ENCODE data around the gene CALD1. TPM values are rescaled to one million over a fixed set of nuclear protein-coding genes. Genes with fewer than 3 reads are reported as not detected.
A peak's percentile ranks its signal among the peaks of the same experiment; 100 is the strongest.

CALD1 gene
- total RNA-seq, 1 donor from 2014 or later = 86.1 TPM

DNA sequence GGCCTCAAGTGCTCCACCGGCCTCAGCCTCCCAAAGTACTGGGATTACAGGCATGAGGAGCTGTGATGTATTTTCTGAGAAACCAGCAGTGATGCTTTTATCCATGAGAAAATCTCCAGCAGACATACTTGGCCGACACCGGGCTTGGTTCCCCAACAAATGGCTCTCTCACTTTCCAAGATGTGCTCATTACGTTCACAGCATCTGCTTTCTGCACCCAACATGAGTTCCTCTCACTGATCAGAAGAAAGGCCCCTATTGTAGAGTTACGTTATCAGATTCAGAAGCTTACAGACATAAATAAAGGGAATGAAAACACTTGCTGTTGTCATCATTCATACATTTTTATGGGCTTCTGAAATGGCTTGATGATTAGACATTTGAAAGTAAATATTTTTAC lies 95.0 kb downstream of the CALD1 start:
- no peak for ATAC-seq (ENCODE audit: poor library complexity)
- no peak for DNase-seq
- intact Hi-C loops (cut with DNase I) = no loop called here

- intact Hi-C loops (cut with DNase I) = no loop called here
- no peak for ATAC-seq (ENCODE audit: poor library complexity)
- no peak for DNase-seq
Measured at GRCh38 chr7:134875867-134876266, 96.4 kb downstream of the CALD1 start.

DNA sequence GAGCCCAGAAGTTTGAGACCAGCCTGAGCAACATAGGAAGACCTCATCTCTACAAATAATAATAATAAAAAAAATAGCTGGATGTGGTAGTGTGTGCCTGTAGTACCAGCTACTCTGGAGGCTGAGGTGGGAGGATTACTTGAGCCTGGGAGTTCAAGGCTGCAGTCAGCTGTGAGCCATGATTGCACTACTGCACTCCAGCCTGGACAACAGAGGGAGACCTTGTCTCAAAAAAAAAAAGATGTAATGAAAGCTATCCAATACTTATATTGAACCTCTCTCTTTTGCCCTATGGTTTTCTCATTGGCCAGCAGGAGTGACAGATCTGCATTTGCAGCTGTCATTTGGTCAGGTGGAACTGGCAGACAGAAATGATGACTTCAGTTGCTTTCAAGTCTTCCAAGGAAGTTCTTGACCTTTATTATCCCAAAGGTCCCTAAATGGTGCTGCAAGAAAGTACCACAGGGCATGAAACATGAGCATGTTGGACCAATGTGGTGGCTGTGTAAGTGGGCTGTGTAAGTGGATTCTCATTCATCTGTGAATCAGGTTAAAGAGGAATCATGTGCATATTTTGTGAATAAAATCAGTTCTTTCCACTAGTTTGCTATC lies 99.4 kb downstream of the CALD1 start:
- DNase-seq (no peak), ATAC-seq (ENCODE audit: poor library complexity) (no peak)
- intact Hi-C loops (cut with DNase I) = no loop called here

GRCh38 chr7:134879815-134880475 lies 100.5 kb downstream of the CALD1 start:
- DNase-seq = no peak
- no peak for ATAC-seq (ENCODE audit: poor library complexity)
- intact Hi-C loops (cut with DNase I) = no loop called here

DNA sequence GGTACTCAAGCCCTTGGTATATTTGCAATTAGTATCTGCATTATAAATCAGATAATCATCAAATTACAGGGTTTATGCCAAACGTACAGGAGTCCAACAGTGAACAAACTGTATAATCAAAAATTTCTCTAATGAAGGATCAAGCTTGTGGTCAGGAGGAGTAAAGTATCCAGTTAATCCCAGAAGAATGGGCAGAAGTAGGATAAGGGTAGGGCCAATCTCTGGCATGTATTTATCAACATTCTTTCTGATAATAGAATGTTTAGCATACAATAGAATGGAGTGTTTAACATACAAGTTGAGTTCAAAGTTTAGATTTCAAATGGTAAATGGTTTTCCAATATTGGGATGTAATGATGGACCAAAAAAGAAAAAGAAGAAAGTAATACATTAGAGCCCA lies 103.0 kb downstream of the CALD1 start:
- DNase-seq = no peak
- no peak for ATAC-seq (ENCODE audit: poor library complexity)
- intact Hi-C loops (cut with DNase I) = no loop called here

DNA sequence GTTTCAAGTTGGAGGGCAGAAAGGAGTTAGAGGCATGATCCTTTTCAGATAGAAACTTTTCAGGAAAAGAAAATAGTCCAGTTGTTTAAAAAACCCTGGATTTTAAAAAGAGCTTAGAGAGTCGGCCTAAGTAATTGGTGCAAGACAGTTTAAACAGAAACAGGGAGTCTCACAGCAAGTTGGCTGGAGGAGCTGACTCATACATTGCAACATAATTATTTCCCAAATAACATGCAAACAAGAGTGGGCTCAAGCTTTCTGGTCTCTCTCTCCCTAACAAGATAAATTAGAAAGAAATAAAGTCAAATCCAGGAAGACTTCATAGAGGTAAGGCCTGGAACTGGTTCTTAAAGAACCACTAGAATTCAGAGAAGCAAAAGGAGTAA lies 106.5 kb downstream of the CALD1 start:
- DNase-seq (no peak), ATAC-seq (ENCODE audit: poor library complexity) (peak; percentile 43)
- intact Hi-C loops (cut with DNase I) = no loop called here

DNA sequence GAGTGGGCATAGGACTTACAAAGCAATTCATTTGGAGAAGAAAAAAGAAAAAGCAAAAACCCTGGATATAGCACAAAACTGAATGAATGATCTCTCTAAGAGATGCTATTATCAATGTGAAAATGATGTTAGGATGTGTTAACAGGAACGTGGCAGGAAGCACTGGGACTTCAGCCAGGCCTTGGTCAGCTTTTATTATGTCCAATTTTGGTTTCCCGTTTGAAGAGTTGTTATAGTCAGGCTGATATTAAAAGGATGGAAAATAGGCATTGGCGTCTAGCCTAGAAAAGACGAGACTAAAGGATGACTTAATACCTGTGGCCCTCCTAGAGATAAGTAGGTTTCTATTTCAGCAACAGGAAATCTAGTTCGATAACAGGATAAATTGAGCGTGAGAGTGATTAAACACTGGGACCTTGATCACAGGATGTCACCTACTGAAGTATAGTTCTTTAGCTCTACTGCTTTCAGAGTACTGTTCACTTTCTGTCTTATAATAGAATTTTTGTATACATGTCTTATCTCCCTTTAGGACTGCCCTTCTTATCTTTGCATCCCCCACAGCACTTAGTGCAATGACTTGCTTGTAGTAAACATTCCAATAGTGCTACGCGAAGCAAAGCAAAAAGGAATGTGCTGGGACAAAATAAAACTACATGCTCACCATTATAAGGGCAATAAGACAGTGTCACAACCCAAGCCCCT lies 107.1 kb downstream of the CALD1 start:
- peak; percentile 70 for DNase-seq
- intact Hi-C loops (cut with DNase I) = no loop called here
- ATAC-seq (ENCODE audit: poor library complexity) = peak; percentile 47

GRCh38 chr7:134887523-134887922 lies 108.1 kb downstream of the CALD1 start:
- no peak for ATAC-seq (ENCODE audit: poor library complexity)
- no peak for DNase-seq
- intact Hi-C loops (cut with DNase I) = no loop called here

DNA sequence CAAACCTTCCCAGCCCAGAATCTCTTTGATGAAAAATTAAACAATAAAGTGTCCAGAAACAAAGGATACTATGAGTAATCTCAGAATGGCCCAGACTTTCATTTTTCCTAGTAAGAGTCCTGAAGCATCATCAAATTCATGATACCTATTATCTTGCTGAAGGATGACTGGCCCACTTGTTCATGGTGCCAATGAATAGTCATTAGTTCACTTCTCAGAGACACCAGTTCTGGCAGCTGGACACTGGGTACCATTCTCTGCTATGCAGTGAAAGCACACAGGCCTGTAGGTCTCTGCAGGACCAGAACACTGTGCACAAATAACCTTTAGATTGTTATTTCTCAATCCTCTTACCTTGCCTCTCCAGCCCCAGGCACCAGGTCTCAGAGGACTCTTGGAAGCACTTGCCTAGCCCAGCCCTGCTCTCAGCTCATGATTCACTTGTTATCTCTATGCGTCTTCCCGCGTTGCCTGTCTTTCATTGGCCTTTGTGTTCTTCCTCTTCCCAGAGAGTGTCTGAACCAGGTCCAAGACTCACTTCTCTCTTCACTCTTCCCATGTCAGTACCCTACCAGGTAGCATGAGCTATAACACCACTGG lies 108.8 kb downstream of the CALD1 start:
- no peak for ATAC-seq (ENCODE audit: poor library complexity)
- DNase-seq = no peak
- intact Hi-C loops (cut with DNase I) = no loop called here

DNA sequence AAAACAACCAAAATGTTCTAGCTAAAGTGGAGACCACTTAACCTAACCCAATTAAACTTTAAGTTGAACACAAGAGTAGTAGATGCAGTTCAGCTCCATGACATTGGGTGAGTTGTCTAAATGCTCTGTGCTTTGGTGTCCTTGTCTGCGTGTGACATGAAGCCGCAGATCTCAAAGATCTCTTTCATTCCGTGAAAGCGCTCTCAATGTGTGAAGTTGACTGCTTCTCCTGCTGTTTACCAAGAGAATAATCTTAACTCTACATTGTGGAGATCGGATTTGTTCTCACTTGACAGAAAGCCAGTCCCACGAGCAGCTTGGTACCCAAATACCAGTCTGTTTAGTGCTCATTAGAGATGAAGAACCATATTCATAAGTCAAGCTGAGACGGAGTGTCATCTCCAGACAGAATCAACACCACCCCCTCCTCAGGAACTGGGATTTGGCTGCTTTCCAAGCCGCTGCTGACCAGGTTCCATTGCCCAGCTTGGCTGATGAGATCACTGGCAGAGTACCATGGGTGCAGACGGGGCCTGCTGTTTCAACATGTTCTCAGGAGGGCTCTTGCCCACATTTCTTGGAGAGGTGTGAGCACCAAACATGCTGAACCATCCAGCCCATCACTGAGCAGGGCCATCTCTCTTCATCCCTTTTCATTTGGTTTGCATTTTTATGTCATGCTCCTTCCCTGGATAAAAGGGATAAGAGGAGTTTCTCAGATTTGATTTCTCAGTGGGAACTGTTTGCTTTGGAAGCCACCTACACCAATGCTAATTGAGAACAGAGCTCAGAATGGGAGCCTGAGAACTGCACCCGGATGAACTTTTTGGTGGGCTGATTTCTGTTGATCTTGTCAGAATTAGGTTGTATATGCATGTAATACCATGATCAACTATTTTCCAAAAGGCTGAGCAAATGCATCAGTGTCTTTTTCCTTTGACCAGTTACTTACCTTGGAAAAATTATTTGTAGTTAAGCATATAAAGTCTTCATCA lies 111.1 kb downstream of the CALD1 start:
- ATAC-seq (ENCODE audit: poor library complexity) = peak; percentile 13
- intact Hi-C loops (cut with DNase I) = no loop called here
- peak; percentile 53 for DNase-seq

DNA sequence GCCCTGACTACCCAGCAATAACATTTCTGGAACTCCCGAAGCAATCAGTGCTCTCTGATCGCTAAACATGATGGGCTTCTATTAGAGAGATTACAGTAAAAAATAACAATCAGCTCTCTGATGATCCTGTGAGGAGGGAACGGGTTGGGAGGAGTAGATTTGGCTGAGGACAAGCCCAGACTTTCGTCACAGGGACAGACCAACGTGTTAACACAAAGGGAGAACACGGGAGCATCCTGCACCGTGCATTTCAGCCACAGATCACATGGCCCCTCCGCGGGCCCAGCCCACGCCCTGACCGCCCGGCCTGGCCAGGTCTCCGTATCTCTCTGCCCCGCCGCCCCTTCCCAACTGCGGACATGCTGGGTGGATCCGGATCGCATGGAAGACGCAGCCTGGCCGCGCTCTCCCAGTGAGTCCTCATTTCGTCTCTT lies 111.8 kb downstream of the CALD1 start:
- DNase-seq = peak; percentile 85
- peak; percentile 87 for ATAC-seq (ENCODE audit: poor library complexity)
- intact Hi-C loops (cut with DNase I) = no loop called here

- ATAC-seq (ENCODE audit: poor library complexity) (peak; percentile 36), DNase-seq (no peak)
- intact Hi-C loops (cut with DNase I) = no loop called here
Measured at GRCh38 chr7:134891696-134892678, 112.6 kb downstream of the CALD1 start.

DNA sequence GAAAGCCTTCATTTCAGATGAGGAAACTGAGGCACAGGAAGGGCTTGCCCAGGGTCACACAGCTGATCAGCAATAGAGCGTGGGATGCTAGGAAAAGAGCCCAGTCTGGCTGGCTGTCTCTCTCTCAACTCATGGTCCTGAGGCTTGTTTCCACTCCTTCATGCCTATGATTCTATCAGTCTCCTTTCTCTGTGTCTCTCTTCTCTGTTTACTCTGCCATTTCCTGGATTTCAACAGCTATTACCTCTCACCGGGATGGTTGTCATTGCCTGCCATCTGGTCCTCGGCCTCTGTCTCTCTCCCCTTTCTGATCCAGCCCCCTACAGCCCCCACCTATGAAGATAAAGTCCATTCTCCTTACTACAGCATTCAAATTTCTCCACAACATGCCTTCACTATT lies 113.5 kb downstream of the CALD1 start:
- no peak for DNase-seq
- ATAC-seq (ENCODE audit: poor library complexity) = no peak
- intact Hi-C loops (cut with DNase I) = no loop called here

DNA sequence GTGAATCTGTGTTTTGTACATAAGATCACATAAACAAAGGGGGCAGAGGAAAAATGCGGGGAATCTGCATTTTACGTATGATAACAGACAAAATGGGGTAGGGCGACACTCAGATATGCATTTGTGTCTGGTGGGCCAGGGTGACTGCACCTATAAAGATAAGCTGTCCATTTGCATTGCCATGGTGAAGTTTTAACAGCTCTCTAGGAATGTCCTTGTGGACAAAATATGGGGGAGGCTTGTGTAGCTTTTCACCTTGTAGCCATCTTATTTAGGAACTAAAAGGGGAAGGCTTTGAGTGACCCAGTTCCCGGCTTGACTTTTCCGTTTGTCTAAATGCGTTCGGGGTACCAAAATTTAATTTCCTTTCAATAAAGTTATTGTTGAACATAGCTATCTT lies 114.5 kb downstream of the CALD1 start:
- intact Hi-C loops (cut with DNase I) = no loop called here
- ATAC-seq (ENCODE audit: poor library complexity) = no peak
- DNase-seq = no peak

GRCh38 chr7:134894928-134895327 lies 115.5 kb downstream of the CALD1 start:
- no peak for DNase-seq
- intact Hi-C loops (cut with DNase I) = no loop called here
- ATAC-seq (ENCODE audit: poor library complexity) = no peak

DNA sequence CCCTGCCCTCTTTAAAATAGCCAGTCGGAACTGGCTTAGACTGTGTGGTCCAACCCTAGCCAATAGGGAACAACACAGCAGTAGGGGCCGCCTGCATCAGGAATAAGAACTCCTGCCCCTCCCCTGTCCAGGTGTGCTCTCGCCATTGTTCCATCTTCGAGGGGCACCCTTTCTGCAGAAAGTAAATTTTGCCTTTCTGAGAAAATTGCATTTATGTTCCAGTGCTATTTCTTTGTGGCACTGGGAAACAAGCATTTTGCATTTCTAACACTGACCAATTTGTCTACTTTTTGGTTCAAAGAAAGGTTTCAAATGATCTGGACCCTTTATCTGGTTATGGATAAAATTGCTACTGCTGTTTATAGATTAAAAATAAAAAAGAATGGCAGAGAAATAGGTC lies 116.6 kb downstream of the CALD1 start:
- no peak for ATAC-seq (ENCODE audit: poor library complexity)
- no peak for DNase-seq
- intact Hi-C loops (cut with DNase I) = no loop called here

- intact Hi-C loops (cut with DNase I) = no loop called here
- DNase-seq (no peak), ATAC-seq (ENCODE audit: poor library complexity) (no peak)
Measured at GRCh38 chr7:134897936-134898335, 118.5 kb downstream of the CALD1 start.

DNA sequence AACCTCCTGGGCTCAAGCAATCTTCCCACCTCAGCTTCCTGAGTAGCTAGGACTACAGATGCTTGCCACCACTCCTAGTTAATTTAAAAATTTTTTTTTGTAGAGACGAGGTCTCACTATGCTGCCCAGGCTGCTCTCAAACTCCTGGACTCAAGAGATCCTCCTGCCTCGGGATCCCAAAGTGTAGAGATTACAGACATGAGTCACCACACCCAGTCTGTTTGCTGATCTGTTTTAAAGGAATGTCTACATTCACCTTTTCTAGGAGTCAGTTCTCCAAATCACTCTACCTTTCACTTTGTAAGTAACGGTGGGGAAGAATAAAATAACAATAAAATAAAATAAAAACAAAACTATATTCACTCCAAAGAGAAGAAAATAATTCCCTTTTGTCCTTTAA lies 120.3 kb downstream of the CALD1 start:
- intact Hi-C loops (cut with DNase I) = no loop called here
- no peak for ATAC-seq (ENCODE audit: poor library complexity)
- DNase-seq = no peak
